Epithelial cell of esophagus (primary cell): ENCODE measurements around the gene RNF166.

ENCODE experiments used
- DNase-seq: peaks from one replicate; pipeline ENCODE4 v3.0.0; 2010; ENCODE audit warnings: low read depth
- H3K4me3 ChIP-seq: 2 replicates; pipeline ENCODE4 v1.5.1; 2011; ENCODE audit warnings: mild to moderate bottlenecking, low read length, control low read depth
- TF ChIP-seq, protein P1 (sequence below): IDR thresholded peaks from 2 replicates; pipeline ENCODE4 v1.5.1; 2011; ENCODE audit warnings: low read depth, mild to moderate bottlenecking, low read length, control low read depth, inconsistent platforms; ENCODE audit not compliant: insufficient read depth; ENCODE audit errors: missing control alignments

Gene RNF166

DNA sequence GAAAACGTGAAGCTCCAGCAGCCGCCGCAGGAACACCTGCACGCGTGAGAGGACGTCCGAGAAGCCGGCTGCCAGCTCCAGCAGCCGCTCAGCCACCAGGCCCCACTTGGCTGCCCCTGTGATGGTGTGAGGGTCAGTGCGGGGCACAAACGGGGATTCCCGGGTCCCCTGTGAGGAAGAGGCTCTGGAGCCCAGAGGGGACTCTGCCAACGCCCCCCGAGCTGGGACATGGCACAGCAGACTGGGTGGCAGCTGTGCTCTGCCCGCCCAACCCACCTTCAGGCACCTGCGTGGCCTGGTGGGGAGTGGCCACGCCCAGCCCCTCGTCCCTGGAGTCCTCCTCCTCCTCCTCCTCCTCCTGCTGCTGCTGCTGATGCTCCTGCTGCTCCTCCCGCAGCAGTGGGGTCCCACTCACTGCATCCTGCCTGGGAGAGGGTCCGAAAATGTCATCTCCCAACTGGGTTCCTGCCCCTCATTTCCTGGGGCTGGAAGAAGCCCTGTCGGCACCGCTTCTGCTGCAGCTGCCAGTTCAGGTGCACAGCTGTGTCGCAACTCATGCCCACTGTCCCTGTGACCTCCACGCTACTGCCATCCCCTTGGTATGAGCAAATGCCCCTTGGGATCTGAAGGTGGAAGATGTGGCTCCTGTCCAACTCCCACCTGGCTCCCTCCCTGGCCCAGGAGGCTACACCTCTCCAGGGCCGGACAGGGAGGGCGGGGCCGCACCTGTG, 27.6 kb upstream of the RNF166 start:
- no peak for DNase-seq
- TF ChIP-seq, protein P1, sequence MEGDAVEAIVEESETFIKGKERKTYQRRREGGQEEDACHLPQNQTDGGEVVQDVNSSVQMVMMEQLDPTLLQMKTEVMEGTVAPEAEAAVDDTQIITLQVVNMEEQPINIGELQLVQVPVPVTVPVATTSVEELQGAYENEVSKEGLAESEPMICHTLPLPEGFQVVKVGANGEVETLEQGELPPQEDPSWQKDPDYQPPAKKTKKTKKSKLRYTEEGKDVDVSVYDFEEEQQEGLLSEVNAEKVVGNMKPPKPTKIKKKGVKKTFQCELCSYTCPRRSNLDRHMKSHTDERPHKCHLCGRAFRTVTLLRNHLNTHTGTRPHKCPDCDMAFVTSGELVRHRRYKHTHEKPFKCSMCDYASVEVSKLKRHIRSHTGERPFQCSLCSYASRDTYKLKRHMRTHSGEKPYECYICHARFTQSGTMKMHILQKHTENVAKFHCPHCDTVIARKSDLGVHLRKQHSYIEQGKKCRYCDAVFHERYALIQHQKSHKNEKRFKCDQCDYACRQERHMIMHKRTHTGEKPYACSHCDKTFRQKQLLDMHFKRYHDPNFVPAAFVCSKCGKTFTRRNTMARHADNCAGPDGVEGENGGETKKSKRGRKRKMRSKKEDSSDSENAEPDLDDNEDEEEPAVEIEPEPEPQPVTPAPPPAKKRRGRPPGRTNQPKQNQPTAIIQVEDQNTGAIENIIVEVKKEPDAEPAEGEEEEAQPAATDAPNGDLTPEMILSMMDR: no peak
- H3K4me3 ChIP-seq: no peak overlapping the region

DNA sequence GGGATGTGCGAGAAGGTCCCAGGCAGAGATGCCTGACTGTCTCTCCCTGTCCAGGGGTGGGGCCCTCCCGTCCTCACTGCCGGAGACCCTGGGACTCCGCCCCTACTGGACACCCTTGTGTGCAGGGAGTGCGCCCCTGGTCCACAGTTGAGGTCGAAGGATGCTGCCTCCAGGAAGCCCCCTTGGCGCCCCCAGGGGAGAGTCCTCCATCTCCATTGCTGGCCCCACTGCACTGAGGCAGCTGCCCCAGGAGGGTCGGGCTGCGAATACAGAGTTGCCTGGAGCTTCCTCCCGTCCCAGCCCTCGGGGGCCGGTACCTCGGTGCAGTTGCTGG, 26.7 kb upstream of the RNF166 start:
- H3K4me3 ChIP-seq: no peak overlapping the region
- TF ChIP-seq, protein P1: no peak
- no peak for DNase-seq

DNA sequence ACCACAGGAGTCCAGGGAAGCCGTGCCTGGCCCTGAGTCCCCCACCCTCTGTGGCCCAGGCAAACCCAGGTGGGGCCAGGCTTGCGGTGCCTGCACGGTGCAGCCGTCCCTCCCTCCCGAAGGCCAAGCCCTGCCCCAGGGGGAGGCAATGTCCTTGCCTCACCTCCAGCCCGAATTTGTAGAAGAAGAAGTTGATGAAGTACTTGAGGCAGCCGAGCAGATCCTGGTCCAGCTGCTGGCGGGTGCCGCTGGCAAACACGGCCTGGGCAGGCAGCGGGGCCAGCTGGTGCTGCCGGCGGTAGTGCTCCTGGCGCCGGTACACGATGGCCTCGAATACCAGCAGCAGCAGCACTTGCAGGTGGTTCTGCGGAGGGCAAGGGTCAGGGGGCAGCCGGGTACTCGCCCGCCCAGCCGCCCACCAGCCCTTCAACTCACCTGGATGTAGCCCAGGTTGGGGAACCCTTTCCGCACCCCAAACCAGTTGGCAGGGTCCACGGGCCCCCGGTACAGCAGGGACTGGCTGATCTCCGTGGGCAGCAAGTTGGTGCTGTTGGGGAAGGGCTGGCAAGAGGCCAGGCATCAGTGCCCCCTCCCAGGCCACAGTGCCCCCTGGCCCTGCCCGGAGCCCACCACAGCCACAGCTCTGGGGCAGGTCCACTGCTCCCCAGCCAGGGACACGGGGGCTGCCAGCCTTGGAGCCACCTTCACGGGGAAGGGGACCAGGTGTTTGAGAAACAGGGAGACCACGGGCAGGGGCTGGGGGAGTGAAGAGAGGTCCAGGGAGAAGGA, 26.2 kb upstream of the RNF166 start:
- DNase-seq: no peak
- TF ChIP-seq, protein P1: no peak
- no peak overlapping the region for H3K4me3 ChIP-seq

DNA sequence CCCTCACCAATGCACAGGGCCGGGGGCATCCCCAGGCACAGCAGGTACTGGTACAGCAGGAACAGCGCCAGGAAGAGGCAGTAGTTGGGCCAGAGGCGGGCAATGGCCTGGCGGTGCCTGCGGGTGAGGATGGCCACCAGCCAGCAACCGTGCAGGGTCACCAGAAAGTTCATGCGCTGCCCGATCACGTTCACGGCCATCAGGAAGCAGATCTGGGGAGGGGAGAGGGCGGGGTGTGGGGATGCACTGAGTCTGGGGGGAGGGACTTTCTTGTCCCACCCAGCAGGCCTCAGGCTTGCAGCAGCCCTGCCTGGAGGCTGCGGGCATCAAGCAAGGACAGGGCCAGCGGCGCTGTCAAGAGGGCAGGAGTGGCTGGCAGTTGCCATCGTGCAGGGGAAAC, 25.5 kb upstream of the RNF166 start:
- TF ChIP-seq, protein P1: no peak
- no peak overlapping the region for H3K4me3 ChIP-seq
- DNase-seq: no peak

DNA sequence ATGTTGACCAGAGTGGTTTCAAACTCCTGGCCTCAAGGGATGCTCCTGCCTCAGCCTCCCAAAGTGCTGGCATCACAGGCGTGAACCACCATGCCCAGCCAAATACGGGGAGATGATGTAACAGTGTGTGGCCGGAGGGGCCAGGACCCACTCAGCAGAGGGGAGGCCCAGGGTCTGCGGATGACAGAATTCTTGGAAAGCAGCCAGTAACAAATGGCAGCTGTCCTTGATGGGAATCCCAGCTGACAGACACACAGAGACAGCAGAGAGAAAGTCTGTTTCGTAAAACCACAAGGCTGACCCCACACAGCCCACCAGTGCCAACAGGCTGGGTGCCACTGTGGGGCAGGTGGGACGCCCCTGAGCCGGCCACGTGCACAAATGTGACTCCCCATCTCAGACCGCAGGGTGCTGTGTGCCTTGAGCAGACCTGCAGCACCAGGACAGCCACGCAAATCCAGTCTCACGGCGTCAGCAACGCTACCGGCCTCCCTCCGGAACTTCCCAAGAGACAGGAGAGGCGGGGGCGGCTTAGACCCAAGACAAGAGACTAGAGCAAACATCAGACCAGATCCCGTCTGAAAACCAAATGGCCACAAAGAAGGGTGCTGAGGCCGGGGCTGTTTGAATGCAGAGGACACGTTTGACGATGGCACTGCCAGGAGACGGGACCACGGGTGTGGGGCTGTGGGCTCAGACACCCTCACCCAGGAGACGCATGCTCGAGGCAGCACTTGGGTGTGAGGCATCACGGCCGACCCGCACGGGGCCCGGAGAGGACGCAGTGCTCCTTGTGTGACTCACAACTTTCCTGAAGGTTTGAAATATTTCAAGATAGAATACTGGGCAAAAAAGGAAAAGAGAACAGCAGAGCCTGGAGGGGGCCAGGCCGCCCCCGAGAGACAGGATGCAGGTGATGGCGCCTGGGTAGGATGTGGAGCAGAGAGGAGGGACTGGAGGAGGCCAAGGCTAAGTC, 24.7 kb upstream of the RNF166 start:
- DNase-seq: no peak
- no peak overlapping the region for H3K4me3 ChIP-seq
- TF ChIP-seq, protein P1: no peak

DNA sequence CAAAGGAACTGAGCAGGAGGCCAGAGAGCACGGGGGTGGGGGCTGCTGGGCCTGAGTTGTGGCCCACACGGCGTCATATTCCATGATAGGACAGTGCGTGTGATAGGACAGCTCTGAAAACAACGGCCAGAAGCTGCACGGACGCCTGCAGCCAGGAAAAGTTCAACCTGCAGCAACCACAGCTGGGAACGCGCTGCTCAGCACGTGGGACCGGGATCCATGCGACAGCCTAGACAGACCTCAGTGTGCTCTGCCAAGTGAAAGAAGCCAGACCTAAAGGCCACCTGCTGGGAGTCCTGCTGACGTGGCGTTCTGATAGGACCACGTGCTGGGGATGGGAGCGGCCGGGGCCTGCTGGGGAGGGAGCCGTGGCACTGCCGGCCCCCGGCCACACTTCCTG, 21.7 kb upstream of the RNF166 start:
- no peak for DNase-seq
- H3K4me3 ChIP-seq: no peak overlapping the region
- TF ChIP-seq, protein P1: no peak
